GM23338 (cell line): ENCODE results near the gene ARHGEF37. TPM values are rescaled to one million over a fixed set of nuclear protein-coding genes. Genes with fewer than 3 reads are reported as not detected.

Experiments used
- ATAC-seq: fragments of 200-7000 bp; cut with Tn5 transposase; 3 replicates; pipeline ENCODE4 v1.9.1; 2020
- DNase-seq: peaks from one replicate; pipeline ENCODE4 v3.0.0-alpha.2; 2015; ENCODE audit warnings: low spot score
- H2AFZ ChIP-seq: fragments of 200-600 bp; sonication (generic); 2 replicates; pipeline ENCODE4 v1.8.0; 2016; ENCODE audit warnings: antibody characterized with exemption, mild to moderate bottlenecking, moderate library complexity
- H3F3A ChIP-seq: fragments of 200-600 bp; sonication (generic); replicated peaks from 2 replicates; pipeline ENCODE4 v1.8.0; 2017; ENCODE audit warnings: antibody characterized with exemption, mixed run types, low read depth
- H3K27ac ChIP-seq: fragments of 200-600 bp; sonication (generic); 2 replicates; pipeline ENCODE4 v1.6.1; 2016; ENCODE audit warnings: low read depth
- H3K27me3 ChIP-seq: fragments of 200-600 bp; sonication (generic); 2 replicates; pipeline ENCODE4 v1.8.0; 2016; ENCODE audit warnings: mild to moderate bottlenecking, mixed run types, moderate library complexity; ENCODE audit not compliant: insufficient read depth
- H3K36me3 ChIP-seq: fragments of 200-600 bp; sonication (generic); 2 replicates; pipeline ENCODE4 v1.8.0; 2016; ENCODE audit warnings: mild to moderate bottlenecking; ENCODE audit not compliant: insufficient read depth
- H3K4me1 ChIP-seq: fragments of 200-600 bp; sonication (generic); 2 replicates; pipeline ENCODE4 v1.8.0; 2016; ENCODE audit warnings: mild to moderate bottlenecking, moderate library complexity; ENCODE audit not compliant: insufficient read depth
- H3K4me2 ChIP-seq: fragments of 200-600 bp; sonication (generic); 2 replicates; pipeline ENCODE4 v1.7.1; 2017; ENCODE audit warnings: mixed run types
- H3K4me3 ChIP-seq: fragments of 200-600 bp; sonication (generic); 2 replicates; pipeline ENCODE4 v1.6.1; 2016; ENCODE audit warnings: mixed run types
- H3K79me2 ChIP-seq: fragments of 200-600 bp; sonication (generic); replicated peaks from 2 replicates; pipeline ENCODE4 v1.8.0; 2017; ENCODE audit warnings: mild to moderate bottlenecking; ENCODE audit not compliant: insufficient read depth
- H3K9me2 ChIP-seq: fragments of 200-600 bp; sonication (generic); 2 replicates; pipeline ENCODE4 v1.8.0; 2017; ENCODE audit not compliant: insufficient read depth
- H4K20me1 ChIP-seq: fragments of 200-600 bp; sonication (generic); replicated peaks from 2 replicates; pipeline ENCODE4 v1.8.0; 2017; ENCODE audit warnings: mild to moderate bottlenecking; ENCODE audit not compliant: insufficient read depth
- H3K27ac Mint-ChIP-seq: 2 replicates; pipeline ENCODE4 v1.8.0; 2020; ENCODE audit warnings: inconsistent platforms, mild to moderate bottlenecking, moderate library complexity, mixed read lengths
- H3K27me3 Mint-ChIP-seq: 3 replicates; pipeline ENCODE4 v1.8.0; 2022; ENCODE audit warnings: low read depth, mild to moderate bottlenecking, moderate library complexity, mixed read lengths, inconsistent platforms; ENCODE audit not compliant: insufficient read depth, poor library complexity
- H3K36me3 Mint-ChIP-seq: 3 replicates; pipeline ENCODE4 v1.8.0; 2021; ENCODE audit warnings: low read depth, mild to moderate bottlenecking, inconsistent platforms, moderate library complexity, mixed read lengths
- H3K4me1 Mint-ChIP-seq: 3 replicates; pipeline ENCODE4 v1.8.0; 2020; ENCODE audit warnings: mild to moderate bottlenecking, inconsistent platforms, mixed read lengths
- H3K4me3 Mint-ChIP-seq: 3 replicates; pipeline ENCODE4 v1.8.0; 2021; ENCODE audit warnings: moderate library complexity, mild to moderate bottlenecking, inconsistent platforms, mixed read lengths
- H3K9me3 Mint-ChIP-seq: 3 replicates; pipeline ENCODE4 v1.8.0; 2020; ENCODE audit warnings: moderate library complexity, mild to moderate bottlenecking, inconsistent platforms, mixed read lengths
- CREB1 ChIP-seq: fragments of 250-450 bp; sonication (Bioruptor Pico); IDR thresholded peaks from 2 replicates; pipeline ENCODE4 v1.5.0; 2020; ENCODE audit warnings: low read depth, mild to moderate bottlenecking, moderate library complexity
- ETS1 ChIP-seq: IDR thresholded peaks from 2 replicates; pipeline ENCODE4 v1.6.1; 2016; ENCODE audit warnings: antibody characterized with exemption
- EZH2 ChIP-seq: fragments of 200-600 bp; sonication (generic); IDR thresholded peaks from one replicate; pipeline ENCODE4 v1.8.0; 2017; ENCODE audit warnings: antibody characterized with exemption, mild to moderate bottlenecking, low read depth; ENCODE audit not compliant: unreplicated experiment
- JUNB ChIP-seq: IDR thresholded peaks from one replicate; pipeline ENCODE4 v1.6.1; 2016; ENCODE audit warnings: antibody characterized with exemption; ENCODE audit not compliant: unreplicated experiment
- NANOG ChIP-seq: IDR thresholded peaks from 2 replicates; pipeline ENCODE4 v1.6.1; 2016; ENCODE audit warnings: antibody characterized with exemption, borderline replicate concordance
- POLR2AphosphoS5 ChIP-seq: IDR thresholded peaks from 2 replicates; pipeline ENCODE4 v1.6.1; 2016; ENCODE audit warnings: antibody characterized with exemption, low read depth
- REST ChIP-seq: IDR thresholded peaks from one replicate; pipeline ENCODE4 v1.6.1; 2018; ENCODE audit warnings: antibody characterized with exemption; ENCODE audit not compliant: unreplicated experiment
- STAT1 ChIP-seq: IDR thresholded peaks from one replicate; pipeline ENCODE4 v1.6.1; 2016; ENCODE audit warnings: antibody characterized with exemption; ENCODE audit not compliant: unreplicated experiment
- ZNF114 ChIP-seq: fragments of 250-450 bp; sonication (Bioruptor Pico); IDR thresholded peaks from 2 replicates; pipeline ENCODE4 v1.5.0; 2020; ENCODE audit warnings: mild to moderate bottlenecking, moderate library complexity
- ZNF331 ChIP-seq: fragments of 250-450 bp; sonication (Bioruptor Pico); IDR thresholded peaks from 2 replicates; pipeline ENCODE4 v1.5.0; 2020; ENCODE audit warnings: low read depth, mild to moderate bottlenecking, moderate library complexity
- ZNF462 ChIP-seq: fragments of 250-450 bp; sonication (Bioruptor Pico); IDR thresholded peaks from 2 replicates; pipeline ENCODE4 v1.5.0; 2020; ENCODE audit warnings: mild to moderate bottlenecking, moderate library complexity
- polyA plus RNA-seq: library from polyadenylated mRNA; unstranded; fragments of >200 nt; fragmentation: Nextera tagmentation; extraction: Ambion mirVana; gene quantifications from 2 replicates; pipeline ENCODE4 v1.2.1, GENCODE V29; 2016
- total RNA-seq: library from RNA; depleted of rRNA; stranded (reverse); fragments of >200 nt; shearing (Covaris generic); gene quantifications from 2 replicates; pipeline ENCODE4 v1.2.3, GENCODE V29; 2014

ARHGEF37 gene
- total and polyA plus RNA-seq, 2 experiments from 2014 or later, result 0.14 to 0.79 TPM

GRCh38 chr5:149541893-149542292 is 39.4 kb upstream of the ARHGEF37 start:
- peaks cover 8% of the 10 kb centered on the region for H3K27me3 Mint-ChIP-seq
- H3K9me3 Mint-ChIP-seq, result no peaks in the 10 kb centered on the region
- Histone ChIP-seq H3K27me3 (no peaks in the 10 kb centered on the region), H3K27ac (no peak overlapping the region), H2AFZ (no peak overlapping the region), H4K20me1 (peaks cover 72% of the 10 kb centered on the region), H3K36me3 (peaks cover 13% of the 10 kb centered on the region), H3K4me3 (no peak overlapping the region), H3K9me2 (no peaks in the 10 kb centered on the region), H3F3A (no peaks in the 10 kb centered on the region), H3K79me2 (peaks cover 98% of the 10 kb centered on the region), H3K4me2 (no peak overlapping the region), H3K4me1 (peaks cover 33% of the 10 kb centered on the region)
- ATAC-seq (no peak), DNase-seq (no peak)
- H3K36me3 Mint-ChIP-seq, result peaks cover 74% of the 10 kb centered on the region
- no peak overlapping the region; the same call in 1 of the 2 replicates for H3K27ac Mint-ChIP-seq
- H3K4me1 Mint-ChIP-seq, result peaks cover 43% of the 10 kb centered on the region
- H3K4me3 Mint-ChIP-seq, result no peak overlapping the region
- no peak for TF ChIP-seq ZNF331
- TF ChIP-seq POLR2AphosphoS5, result no peak
- no peak for TF ChIP-seq EZH2
- TF ChIP-seq STAT1, result no peak
- no peak for TF ChIP-seq NANOG

- Histone ChIP-seq H3F3A (no peaks in the 10 kb centered on the region), H3K27me3 (no peaks in the 10 kb centered on the region), H4K20me1 (peaks cover 76% of the 10 kb centered on the region), H3K9me2 (no peaks in the 10 kb centered on the region), H3K4me1 (peaks cover 37% of the 10 kb centered on the region), H3K36me3 (peaks cover 13% of the 10 kb centered on the region), H3K4me2 (no peak overlapping the region), H3K27ac (no peak overlapping the region), H3K4me3 (no peak overlapping the region), H2AFZ (no peak overlapping the region), H3K79me2 (peaks cover 98% of the 10 kb centered on the region)
- no peaks in the 10 kb centered on the region for H3K9me3 Mint-ChIP-seq
- no peak for DNase-seq
- peaks cover 8% of the 10 kb centered on the region for H3K27me3 Mint-ChIP-seq
- ATAC-seq, result no peak
- H3K36me3 Mint-ChIP-seq, result peaks cover 76% of the 10 kb centered on the region
- peak overlapping the region; percentile 58 for H3K27ac Mint-ChIP-seq
- no peak overlapping the region for H3K4me3 Mint-ChIP-seq
- peaks cover 44% of the 10 kb centered on the region for H3K4me1 Mint-ChIP-seq
- no peak for TF ChIP-seq JUNB
- TF ChIP-seq CREB1 (CRISPR knock-in tag), result no peak
- no peak for TF ChIP-seq ZNF331
- no peak for TF ChIP-seq ETS1
- TF ChIP-seq ZNF462 (CRISPR knock-in tag), result no peak
- TF ChIP-seq EZH2, result no peak
- no peak for TF ChIP-seq STAT1
- no peak for TF ChIP-seq REST
- no peak for TF ChIP-seq NANOG
- TF ChIP-seq POLR2AphosphoS5, result no peak
- no peak for TF ChIP-seq ZNF114 (CRISPR knock-in tag)
Observed at GRCh38 chr5:149543361-149544027, 37.8 kb upstream of the ARHGEF37 start.
